ENCODE results near the gene MICA. TPM values are rescaled to one million over a fixed set of nuclear protein-coding genes. Genes with fewer than 3 reads are reported as not detected.

Gene MICA
- total RNA-seq, 1 donor from 2014 or later: 70.0 TPM

DNA sequence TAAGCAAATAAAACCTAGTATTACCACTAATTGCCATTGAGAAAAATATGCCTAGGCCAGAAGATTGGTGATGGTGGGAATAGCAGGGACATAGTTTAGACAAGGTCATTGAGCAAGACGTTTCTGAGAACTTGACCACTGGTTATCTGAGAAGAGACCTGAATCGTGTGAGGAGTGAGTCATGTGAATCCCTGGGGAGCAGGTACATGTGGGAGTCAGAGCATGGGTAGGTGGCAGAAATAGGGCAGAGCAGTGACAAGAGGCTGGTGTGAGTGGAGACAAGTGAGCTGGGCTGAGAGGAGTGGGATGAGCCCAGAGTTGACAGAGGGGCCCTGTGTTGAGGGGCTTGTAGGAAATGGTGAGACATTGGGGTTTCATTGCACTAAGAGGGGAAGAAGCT is 16.4 kb downstream of the MICA start:
- Histone ChIP-seq H3K79me2 (ENCODE audit: insufficient read depth, low read length) (no peaks in the 10 kb centered on the region), H4K20me1 (ENCODE audit: insufficient read depth, low read length) (peaks cover 16% of the 10 kb centered on the region), H3K4me2 (ENCODE audit: low read length) (no peak overlapping the region), H3K36me3 (ENCODE audit: insufficient read depth, low read length) (peaks cover 11% of the 10 kb centered on the region), H3K9ac (ENCODE audit: low read length) (no peak overlapping the region), H3K4me1 (ENCODE audit: insufficient read depth, low read length) (no peaks in the 10 kb centered on the region), H3K27ac (ENCODE audit: low read depth, low read length) (no peak overlapping the region), H3K27me3 (ENCODE audit: insufficient read depth, low read length) (no peaks in the 10 kb centered on the region), H3K9me3 (ENCODE audit: insufficient read depth, low read depth, low read length) (peaks cover 4% of the 10 kb centered on the region), H2AFZ (ENCODE audit: low read depth, low read length) (no peak overlapping the region), H3K4me3 (ENCODE audit: insufficient read depth, low read depth, low read length) (no peak overlapping the region)
- Mint-ChIP-seq H3K4me1 (ENCODE audit: low read depth, unreplicated experiment) (peaks cover 2% of the 10 kb centered on the region), H3K36me3 (ENCODE audit: low read depth, unreplicated experiment) (peaks cover 8% of the 10 kb centered on the region), H3K9me3 (ENCODE audit: unreplicated experiment) (no peaks in the 10 kb centered on the region), H3K4me3 (ENCODE audit: unreplicated experiment) (no peak overlapping the region), H3K27me3 (ENCODE audit: low read depth, unreplicated experiment) (peaks cover 3% of the 10 kb centered on the region), H3K27ac (ENCODE audit: unreplicated experiment) (no peak overlapping the region)
- DNase-seq (ENCODE audit: low read depth) (no peak), FAIRE-seq (no peak)
- TF ChIP-seq, protein P1, sequence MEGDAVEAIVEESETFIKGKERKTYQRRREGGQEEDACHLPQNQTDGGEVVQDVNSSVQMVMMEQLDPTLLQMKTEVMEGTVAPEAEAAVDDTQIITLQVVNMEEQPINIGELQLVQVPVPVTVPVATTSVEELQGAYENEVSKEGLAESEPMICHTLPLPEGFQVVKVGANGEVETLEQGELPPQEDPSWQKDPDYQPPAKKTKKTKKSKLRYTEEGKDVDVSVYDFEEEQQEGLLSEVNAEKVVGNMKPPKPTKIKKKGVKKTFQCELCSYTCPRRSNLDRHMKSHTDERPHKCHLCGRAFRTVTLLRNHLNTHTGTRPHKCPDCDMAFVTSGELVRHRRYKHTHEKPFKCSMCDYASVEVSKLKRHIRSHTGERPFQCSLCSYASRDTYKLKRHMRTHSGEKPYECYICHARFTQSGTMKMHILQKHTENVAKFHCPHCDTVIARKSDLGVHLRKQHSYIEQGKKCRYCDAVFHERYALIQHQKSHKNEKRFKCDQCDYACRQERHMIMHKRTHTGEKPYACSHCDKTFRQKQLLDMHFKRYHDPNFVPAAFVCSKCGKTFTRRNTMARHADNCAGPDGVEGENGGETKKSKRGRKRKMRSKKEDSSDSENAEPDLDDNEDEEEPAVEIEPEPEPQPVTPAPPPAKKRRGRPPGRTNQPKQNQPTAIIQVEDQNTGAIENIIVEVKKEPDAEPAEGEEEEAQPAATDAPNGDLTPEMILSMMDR (IDR thresholded peaks at IDR 0.05; ENCODE audit: insufficient read depth, low read depth, low read length): no peak
- no peak for TF ChIP-seq EZH2 (IDR thresholded peaks at IDR 0.05; ENCODE audit: insufficient read depth, low read length)

DNA sequence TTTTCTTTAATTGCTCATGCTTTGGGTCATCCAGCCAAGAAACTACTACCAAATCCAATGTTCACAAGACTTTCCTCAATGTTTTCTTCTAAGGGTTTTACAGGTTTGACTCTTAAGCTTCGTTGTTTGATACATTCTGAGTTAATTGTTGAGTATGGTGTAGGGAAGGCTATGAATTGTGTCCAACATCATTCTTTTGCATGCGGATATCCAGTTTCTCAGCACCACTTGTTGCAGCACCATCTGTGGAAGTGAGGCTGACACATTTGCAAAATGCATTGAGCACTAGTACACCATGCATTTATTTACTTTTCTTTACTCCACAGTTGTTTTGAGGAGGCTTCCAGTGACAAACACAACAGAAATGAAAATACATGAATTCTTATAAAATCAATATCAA is 17.2 kb downstream of the MICA start:
- no peak overlapping the region for H3K4me2 ChIP-seq (ENCODE audit: low read length)
- H3K4me1 Mint-ChIP-seq (ENCODE audit: low read depth, unreplicated experiment): peaks cover 2% of the 10 kb centered on the region
- DNase-seq (ENCODE audit: low read depth): no peak
- no peaks in the 10 kb centered on the region for H3K4me1 ChIP-seq (ENCODE audit: insufficient read depth, low read length)
- TF ChIP-seq, protein P1 (IDR thresholded peaks at IDR 0.05; ENCODE audit: insufficient read depth, low read depth, low read length): no peak
- no peak for TF ChIP-seq EZH2 (IDR thresholded peaks at IDR 0.05; ENCODE audit: insufficient read depth, low read length)
- H2AFZ ChIP-seq (ENCODE audit: low read depth, low read length): no peak overlapping the region
- peaks cover 4% of the 10 kb centered on the region for H3K9me3 ChIP-seq (ENCODE audit: insufficient read depth, low read depth, low read length)
- H4K20me1 ChIP-seq (ENCODE audit: insufficient read depth, low read length): peaks cover 16% of the 10 kb centered on the region
- peaks cover 8% of the 10 kb centered on the region for H3K36me3 Mint-ChIP-seq (ENCODE audit: low read depth, unreplicated experiment)
- H3K9ac ChIP-seq (ENCODE audit: low read length): no peak overlapping the region
- H3K9me3 Mint-ChIP-seq (ENCODE audit: unreplicated experiment): no peaks in the 10 kb centered on the region
- peaks cover 8% of the 10 kb centered on the region for H3K36me3 ChIP-seq (ENCODE audit: insufficient read depth, low read length)
- peaks cover 3% of the 10 kb centered on the region for H3K27me3 Mint-ChIP-seq (ENCODE audit: low read depth, unreplicated experiment)
- H3K4me3 ChIP-seq (ENCODE audit: insufficient read depth, low read depth, low read length): no peak overlapping the region
- no peak for FAIRE-seq
- no peak overlapping the region for H3K4me3 Mint-ChIP-seq (ENCODE audit: unreplicated experiment)
- H3K27ac ChIP-seq (ENCODE audit: low read depth, low read length): no peak overlapping the region
- H3K27ac Mint-ChIP-seq (ENCODE audit: unreplicated experiment): no peak overlapping the region
- no peaks in the 10 kb centered on the region for H3K27me3 ChIP-seq (ENCODE audit: insufficient read depth, low read length)
- H3K79me2 ChIP-seq (ENCODE audit: insufficient read depth, low read length): no peaks in the 10 kb centered on the region

DNA sequence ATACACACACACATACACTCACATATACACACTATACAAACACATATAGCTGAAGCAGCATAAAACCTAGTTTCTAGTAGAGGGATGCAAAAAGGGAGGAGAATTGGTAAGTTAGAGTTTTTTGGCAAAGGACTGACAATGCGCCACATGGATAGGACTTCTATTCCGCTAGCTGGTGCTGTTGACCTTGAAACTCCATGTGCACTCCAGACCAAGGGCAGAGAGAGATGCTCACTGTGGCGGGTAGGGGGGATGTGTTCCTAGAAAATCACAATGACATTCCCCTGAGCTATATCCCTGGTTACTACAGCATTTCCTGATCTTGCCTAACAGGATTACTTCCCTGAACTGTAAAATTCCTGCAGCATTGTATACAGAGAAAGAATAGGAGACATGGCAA is 19.2 kb downstream of the MICA start:
- Mint-ChIP-seq H3K36me3 (ENCODE audit: low read depth, unreplicated experiment) (peaks cover 3% of the 10 kb centered on the region), H3K4me1 (ENCODE audit: low read depth, unreplicated experiment) (peaks cover 2% of the 10 kb centered on the region), H3K27ac (ENCODE audit: unreplicated experiment) (no peak overlapping the region), H3K27me3 (ENCODE audit: low read depth, unreplicated experiment) (peaks cover 3% of the 10 kb centered on the region), H3K9me3 (ENCODE audit: unreplicated experiment) (no peaks in the 10 kb centered on the region), H3K4me3 (ENCODE audit: unreplicated experiment) (no peak overlapping the region)
- Histone ChIP-seq H3K27ac (ENCODE audit: low read depth, low read length) (no peak overlapping the region), H3K4me1 (ENCODE audit: insufficient read depth, low read length) (no peaks in the 10 kb centered on the region), H2AFZ (ENCODE audit: low read depth, low read length) (no peak overlapping the region), H3K9me3 (ENCODE audit: insufficient read depth, low read depth, low read length) (no peaks in the 10 kb centered on the region), H3K79me2 (ENCODE audit: insufficient read depth, low read length) (no peaks in the 10 kb centered on the region), H3K4me3 (ENCODE audit: insufficient read depth, low read depth, low read length) (no peak overlapping the region), H3K36me3 (ENCODE audit: insufficient read depth, low read length) (no peaks in the 10 kb centered on the region), H3K27me3 (ENCODE audit: insufficient read depth, low read length) (no peaks in the 10 kb centered on the region), H3K4me2 (ENCODE audit: low read length) (no peak overlapping the region), H4K20me1 (ENCODE audit: insufficient read depth, low read length) (peaks cover 16% of the 10 kb centered on the region), H3K9ac (ENCODE audit: low read length) (no peak overlapping the region)
- DNase-seq (ENCODE audit: low read depth) (no peak), FAIRE-seq (no peak)
- no peak for TF ChIP-seq EZH2 (IDR thresholded peaks at IDR 0.05; ENCODE audit: insufficient read depth, low read length)
- TF ChIP-seq, protein P1 (IDR thresholded peaks at IDR 0.05; ENCODE audit: insufficient read depth, low read depth, low read length): no peak

Measured in astrocyte (in vitro differentiated cells and primary cell).